Nephron progenitor cell (in vitro differentiated cells): ENCODE data around the gene EPHB1.
"Not testable (repeated sequence)": the region's sequence is repeated elsewhere in the genome, so short reads cannot be mapped to it uniquely, and the experiment has no call there.

Experiments
- DNase-seq: peaks from one replicate; pipeline ENCODE4 v3.0.0; 2021
- H3K27ac Mint-ChIP-seq: 2 replicates; pipeline ENCODE4 v1.8.0; 2021; ENCODE audit warnings: mild to moderate bottlenecking, moderate library complexity, mixed read lengths
- H3K27me3 Mint-ChIP-seq: 2 replicates; pipeline ENCODE4 v1.8.0; 2021; ENCODE audit warnings: mild to moderate bottlenecking, low read depth, mixed read lengths; ENCODE audit not compliant: poor library complexity
- H3K36me3 Mint-ChIP-seq: 2 replicates; pipeline ENCODE4 v1.8.0; 2021; ENCODE audit warnings: low read depth, mixed read lengths
- H3K4me1 Mint-ChIP-seq: 2 replicates; pipeline ENCODE4 v1.8.0; 2021; ENCODE audit warnings: mixed read lengths
- H3K4me3 Mint-ChIP-seq: 2 replicates; pipeline ENCODE4 v1.8.0; 2021; ENCODE audit warnings: mild to moderate bottlenecking, moderate library complexity, mixed read lengths
- H3K9me3 Mint-ChIP-seq: 2 replicates; pipeline ENCODE4 v1.8.0; 2021; ENCODE audit warnings: mild to moderate bottlenecking, moderate library complexity, mixed read lengths
- TF ChIP-seq, protein P1 (sequence below): fragments of 200-600 bp; sonication (generic); IDR thresholded peaks from 2 replicates; pipeline ENCODE4 v1.5.0; 2021; ENCODE audit warnings: antibody characterized with exemption

The EPHB1 gene

DNA sequence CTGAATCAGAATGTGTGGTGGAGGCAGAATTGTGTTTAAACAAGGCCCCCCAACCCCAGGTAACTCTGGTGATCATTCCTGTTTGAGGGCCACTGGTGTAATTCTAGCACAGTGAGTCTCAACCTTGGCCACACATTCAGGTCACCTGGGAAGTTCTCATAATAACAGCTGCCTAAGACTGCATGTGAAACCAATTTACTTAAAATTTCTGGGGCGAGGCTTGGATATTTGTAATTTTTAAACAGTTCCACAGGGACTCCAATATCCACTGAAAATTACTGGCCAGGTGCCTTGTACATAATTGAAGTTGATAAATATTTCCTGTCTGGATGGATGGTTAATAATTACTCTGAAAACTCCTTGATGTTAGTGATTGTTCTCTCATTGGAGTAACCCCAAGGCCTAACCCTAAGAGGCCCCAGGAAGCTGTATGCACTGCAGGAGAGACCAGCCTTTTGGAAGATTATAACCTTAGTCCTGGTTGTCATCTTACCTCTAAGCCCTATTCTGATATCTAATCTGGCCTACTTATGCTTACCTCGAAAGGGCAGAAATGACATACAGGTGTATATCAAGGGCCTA is 25.7 kb upstream of the EPHB1 start:
- H3K9me3 Mint-ChIP-seq = no peaks in the 10 kb centered on the region
- TF ChIP-seq, protein P1, sequence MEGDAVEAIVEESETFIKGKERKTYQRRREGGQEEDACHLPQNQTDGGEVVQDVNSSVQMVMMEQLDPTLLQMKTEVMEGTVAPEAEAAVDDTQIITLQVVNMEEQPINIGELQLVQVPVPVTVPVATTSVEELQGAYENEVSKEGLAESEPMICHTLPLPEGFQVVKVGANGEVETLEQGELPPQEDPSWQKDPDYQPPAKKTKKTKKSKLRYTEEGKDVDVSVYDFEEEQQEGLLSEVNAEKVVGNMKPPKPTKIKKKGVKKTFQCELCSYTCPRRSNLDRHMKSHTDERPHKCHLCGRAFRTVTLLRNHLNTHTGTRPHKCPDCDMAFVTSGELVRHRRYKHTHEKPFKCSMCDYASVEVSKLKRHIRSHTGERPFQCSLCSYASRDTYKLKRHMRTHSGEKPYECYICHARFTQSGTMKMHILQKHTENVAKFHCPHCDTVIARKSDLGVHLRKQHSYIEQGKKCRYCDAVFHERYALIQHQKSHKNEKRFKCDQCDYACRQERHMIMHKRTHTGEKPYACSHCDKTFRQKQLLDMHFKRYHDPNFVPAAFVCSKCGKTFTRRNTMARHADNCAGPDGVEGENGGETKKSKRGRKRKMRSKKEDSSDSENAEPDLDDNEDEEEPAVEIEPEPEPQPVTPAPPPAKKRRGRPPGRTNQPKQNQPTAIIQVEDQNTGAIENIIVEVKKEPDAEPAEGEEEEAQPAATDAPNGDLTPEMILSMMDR = no peak
- peaks cover 5% of the 10 kb centered on the region for H3K27me3 Mint-ChIP-seq
- peaks cover 9% of the 10 kb centered on the region for H3K4me1 Mint-ChIP-seq
- no peaks in the 10 kb centered on the region for H3K36me3 Mint-ChIP-seq
- no peak overlapping the region for H3K27ac Mint-ChIP-seq
- DNase-seq = no peak
- no peak overlapping the region for H3K4me3 Mint-ChIP-seq

DNA sequence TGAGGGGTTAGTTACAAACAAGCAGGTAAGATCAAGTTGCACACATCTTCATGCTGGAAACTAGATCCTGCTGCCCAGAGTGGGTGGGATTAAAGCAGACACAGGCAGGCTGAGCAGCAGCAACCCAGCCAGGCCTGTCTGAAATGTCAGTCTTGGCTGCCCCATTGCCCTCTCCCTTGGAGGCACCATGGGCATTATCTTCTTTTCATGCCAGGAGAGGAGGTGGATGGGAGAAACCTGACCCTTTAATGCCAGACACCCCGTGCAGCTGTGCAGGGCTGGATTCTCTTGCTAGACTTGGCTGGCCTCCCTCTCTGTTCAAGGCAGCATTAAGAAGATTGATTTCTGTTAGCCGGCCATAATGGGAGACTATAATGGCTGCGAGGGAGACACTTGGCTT is 23.0 kb upstream of the EPHB1 start:
- Mint-ChIP-seq H3K27ac (no peak overlapping the region), H3K4me3 (no peak overlapping the region), H3K9me3 (no peaks in the 10 kb centered on the region), H3K27me3 (peaks cover 12% of the 10 kb centered on the region), H3K36me3 (no peaks in the 10 kb centered on the region), H3K4me1 (peaks cover 9% of the 10 kb centered on the region)
- no peak for DNase-seq
- TF ChIP-seq, protein P1 = no peak

DNA sequence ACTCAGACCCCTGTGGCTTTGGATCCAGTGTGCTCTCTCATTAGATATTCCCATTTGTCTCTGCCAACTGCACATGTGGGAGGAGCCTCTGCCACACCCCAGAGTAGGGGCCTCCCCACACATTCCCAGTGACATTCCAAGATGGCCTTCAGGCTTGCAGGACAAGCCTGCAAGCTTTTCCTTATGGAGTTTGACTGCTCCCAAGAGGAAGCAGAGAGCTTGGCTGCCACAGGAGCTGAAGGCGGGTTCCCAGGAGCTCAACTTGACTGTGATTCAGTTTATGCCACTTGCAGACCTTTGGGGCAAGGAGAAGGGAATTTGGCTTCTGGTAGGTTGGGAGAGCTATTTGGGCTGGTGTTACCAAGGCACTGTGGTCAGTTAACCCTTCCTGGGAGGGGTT is 22.5 kb upstream of the EPHB1 start:
- Mint-ChIP-seq H3K4me1 (peaks cover 9% of the 10 kb centered on the region), H3K36me3 (no peaks in the 10 kb centered on the region), H3K9me3 (no peaks in the 10 kb centered on the region), H3K4me3 (no peak overlapping the region), H3K27ac (no peak overlapping the region), H3K27me3 (peaks cover 12% of the 10 kb centered on the region)
- TF ChIP-seq, protein P1 = no peak
- DNase-seq = no peak

DNA sequence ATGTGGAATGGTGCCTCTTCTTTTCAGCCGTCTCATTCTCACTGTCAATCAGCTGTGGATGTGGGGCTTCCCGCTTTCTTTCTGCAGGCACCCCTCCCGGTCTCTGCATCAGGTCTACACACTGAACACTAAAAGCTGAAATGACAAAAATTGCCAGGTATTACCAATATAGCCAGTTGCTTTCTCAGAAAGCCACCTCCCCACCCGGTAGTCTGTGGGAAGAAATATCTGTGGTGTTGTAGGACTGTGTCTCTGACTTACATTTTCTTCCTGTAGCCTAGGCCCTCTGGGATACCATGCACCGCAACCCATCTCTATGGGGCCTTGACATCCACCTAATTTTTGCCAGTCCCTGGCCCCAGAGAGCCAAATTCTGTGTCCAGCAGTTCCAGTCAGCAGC is 19.2 kb upstream of the EPHB1 start:
- TF ChIP-seq, protein P1 = no peak
- Mint-ChIP-seq H3K27ac (no peak overlapping the region), H3K4me1 (peaks cover 9% of the 10 kb centered on the region), H3K9me3 (no peaks in the 10 kb centered on the region), H3K4me3 (no peak overlapping the region), H3K27me3 (peaks cover 20% of the 10 kb centered on the region), H3K36me3 (no peaks in the 10 kb centered on the region)
- no peak for DNase-seq

DNA sequence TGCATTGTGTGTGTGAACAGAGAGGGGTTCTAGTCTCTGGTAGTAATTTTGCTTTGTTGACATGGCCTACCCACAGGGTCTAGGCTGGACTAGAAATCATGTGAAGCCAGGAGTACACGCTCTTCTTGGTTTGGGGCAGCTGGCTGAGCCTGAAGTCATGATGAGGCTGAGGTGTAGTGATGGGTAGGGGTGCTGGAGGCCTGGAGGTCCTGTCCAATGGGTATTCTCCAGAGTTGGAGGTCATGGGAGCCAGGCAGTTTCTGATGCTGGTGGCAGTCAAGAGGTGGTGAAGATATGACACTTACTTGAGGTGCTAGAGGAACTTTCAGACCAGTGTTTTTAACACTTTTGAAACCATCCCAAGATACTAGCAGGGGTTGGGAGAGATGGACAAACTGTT is 18.5 kb upstream of the EPHB1 start:
- DNase-seq = no peak
- Mint-ChIP-seq H3K9me3 (no peaks in the 10 kb centered on the region), H3K27me3 (peaks cover 20% of the 10 kb centered on the region), H3K36me3 (no peaks in the 10 kb centered on the region), H3K4me1 (peaks cover 9% of the 10 kb centered on the region), H3K4me3 (no peak overlapping the region), H3K27ac (no peak overlapping the region)
- TF ChIP-seq, protein P1 = no peak

DNA sequence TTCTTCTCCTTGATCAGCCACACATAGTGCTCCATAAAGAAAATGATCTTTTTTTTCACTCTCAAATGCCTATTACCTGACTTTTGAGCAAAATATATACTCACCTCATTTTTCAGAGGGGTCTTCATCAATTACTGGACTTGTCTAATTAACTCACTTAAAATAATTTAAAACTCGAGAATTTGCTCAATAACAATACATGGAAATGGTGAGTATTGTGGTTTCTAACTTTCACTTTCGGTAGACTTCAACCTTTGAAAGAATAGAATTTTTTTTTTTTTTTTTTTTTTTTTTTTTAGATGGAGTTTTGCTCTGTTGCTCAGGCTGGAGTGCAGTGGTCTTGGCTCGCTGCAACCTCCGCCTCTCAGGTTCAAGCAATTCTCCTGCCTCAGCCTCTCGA is 17.7 kb upstream of the EPHB1 start:
- Mint-ChIP-seq H3K27me3 (peaks cover 20% of the 10 kb centered on the region), H3K36me3 (no peaks in the 10 kb centered on the region), H3K4me3 (no peak overlapping the region), H3K4me1 (peaks cover 3% of the 10 kb centered on the region), H3K9me3 (no peaks in the 10 kb centered on the region), H3K27ac (no peak overlapping the region)
- TF ChIP-seq, protein P1 = no peak
- no peak for DNase-seq

DNA sequence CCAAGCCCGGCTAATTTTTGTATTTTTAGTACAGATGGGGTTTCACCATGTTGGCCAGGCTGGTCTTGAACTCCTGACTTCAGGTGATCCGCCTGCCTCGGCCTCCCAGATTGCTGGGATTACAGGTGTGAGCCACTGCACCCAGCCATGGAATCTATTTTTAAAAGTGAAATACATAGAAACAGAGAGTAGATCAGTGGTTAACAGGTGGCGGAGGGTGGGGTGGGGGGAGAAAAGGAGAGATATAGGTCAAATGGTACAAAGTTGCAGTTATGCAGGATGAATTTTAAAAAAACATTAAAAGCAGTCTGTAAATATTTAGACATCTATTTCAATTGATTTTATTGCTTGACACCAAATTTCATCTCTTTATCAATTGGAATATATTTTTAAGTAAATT is 6.8 kb upstream of the EPHB1 start:
- H3K9me3 Mint-ChIP-seq, H3K4me3 Mint-ChIP-seq, DNase-seq, H3K27ac Mint-ChIP-seq, H3K4me1 Mint-ChIP-seq, H3K36me3 Mint-ChIP-seq: not testable (repeated sequence)
- H3K27me3 Mint-ChIP-seq = peaks cover 52% of the 10 kb centered on the region
